ENCODE measurements around the gene PACC1.

GRCh38 chr1:212450331-212450881 lies 35.7 kb upstream of the PACC1 start:
- TF ChIP-seq CHD2 (IDR thresholded peaks at IDR 0.05; ENCODE audit: low read length, partially characterized antibody) = no peak
- TF ChIP-seq EHMT2 (IDR thresholded peaks at IDR 0.05; ENCODE audit: low read depth) = no peak
- no peak for TF ChIP-seq CTCF (IDR thresholded peaks at IDR 0.05)
- TF ChIP-seq EP300 (IDR thresholded peaks at IDR 0.05) = no peak
- TF ChIP-seq BHLHE40 (IDR thresholded peaks at IDR 0.05; ENCODE audit: low read depth, low read length) = no peak
- no peak for TF ChIP-seq REST (IDR thresholded peaks at IDR 0.05)
- TF ChIP-seq POLR2A (IDR thresholded peaks at IDR 0.05; ENCODE audit: low read length) = no peak
- TF ChIP-seq, protein P1, sequence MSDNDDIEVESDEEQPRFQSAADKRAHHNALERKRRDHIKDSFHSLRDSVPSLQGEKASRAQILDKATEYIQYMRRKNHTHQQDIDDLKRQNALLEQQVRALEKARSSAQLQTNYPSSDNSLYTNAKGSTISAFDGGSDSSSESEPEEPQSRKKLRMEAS (IDR thresholded peaks at IDR 0.05) = no peak
- no peak for TF ChIP-seq JUNB (IDR thresholded peaks at IDR 0.05)

All from A549 (cell line).